HepG2 (cell line): ENCODE data around the gene EIF4A3. TPM values are rescaled to one million over a fixed set of nuclear protein-coding genes. Genes with fewer than 3 reads are reported as not detected.

ENCODE experiments used
- CHD4 ChIP-seq: fragments of 200-600 bp; sonication (generic); IDR thresholded peaks from 2 replicates; pipeline ENCODE4 v1.7.0; 2017; ENCODE audit warnings: mild to moderate bottlenecking, low read length, borderline replicate concordance
- ELF4 ChIP-seq: sonication (generic); formaldehyde crosslinking; IDR thresholded peaks from 2 replicates; pipeline ENCODE4 v1.5.0; 2020; ENCODE audit warnings: missing genetic modification reagents, mild to moderate bottlenecking, moderate library complexity, borderline replicate concordance
- HNF1A ChIP-seq, 2 experiments: sonication (generic) in 1 of 2; formaldehyde crosslinking in 1 of 2; IDR thresholded peaks; 2 replicates each; pipeline versions ENCODE4 v1.4.0 to v1.6.1; 2016 to 2020; ENCODE audit warnings: borderline replicate concordance in 1 of 2, low read depth in 1 of 2, mild to moderate bottlenecking in 1 of 2, missing genetic modification reagents in 1 of 2
- HNF4A ChIP-seq: sonication (generic); formaldehyde crosslinking; IDR thresholded peaks from 2 replicates; pipeline ENCODE4 v1.4.0; 2020; ENCODE audit warnings: missing genetic modification reagents
- JARID2 ChIP-seq: sonication (generic); formaldehyde crosslinking; IDR thresholded peaks from 2 replicates; pipeline ENCODE4 v1.8.1; 2023; ENCODE audit warnings: missing genetic modification reagents, inconsistent platforms; ENCODE audit not compliant: insufficient replicate concordance
- KDM2A ChIP-seq: sonication (generic); formaldehyde crosslinking; IDR thresholded peaks from 2 replicates; pipeline ENCODE4 v1.4.0; 2020; ENCODE audit warnings: low read depth, missing genetic modification reagents, borderline replicate concordance
- KMT2A ChIP-seq: sonication (generic); formaldehyde crosslinking; IDR thresholded peaks from 2 replicates; pipeline ENCODE4 v1.4.0; 2020; ENCODE audit warnings: missing genetic modification reagents
- MXD3 ChIP-seq: IDR thresholded peaks from 2 replicates; pipeline ENCODE4 v1.6.1; 2016; ENCODE audit warnings: mild to moderate bottlenecking, missing biosample characterization, missing genetic modification reagents
- NR2C2 ChIP-seq: sonication (generic); formaldehyde crosslinking; IDR thresholded peaks from 2 replicates; pipeline ENCODE4 v1.4.0; 2020; ENCODE audit warnings: missing genetic modification reagents, mild to moderate bottlenecking, moderate library complexity, borderline replicate concordance
- PHF8 ChIP-seq: sonication (generic); formaldehyde crosslinking; IDR thresholded peaks from 2 replicates; pipeline ENCODE4 v1.5.0; 2020; ENCODE audit warnings: missing genetic modification reagents
- SETDB1 ChIP-seq: sonication (generic); formaldehyde crosslinking; IDR thresholded peaks from 2 replicates; pipeline ENCODE4 v1.5.1; 2020; ENCODE audit warnings: missing genetic modification reagents, mild to moderate bottlenecking, borderline replicate concordance
- TGIF2 ChIP-seq: IDR thresholded peaks from 2 replicates; pipeline ENCODE4 v1.6.1; 2016; ENCODE audit warnings: control low read depth, missing compliant biosample characterization
- ZNF460 ChIP-seq: sonication (generic); formaldehyde crosslinking; IDR thresholded peaks from 2 replicates; pipeline ENCODE4 v1.5.1; 2020; ENCODE audit warnings: missing genetic modification reagents, mild to moderate bottlenecking, borderline replicate concordance
- ZNF496 ChIP-seq: sonication (generic); formaldehyde crosslinking; IDR thresholded peaks from 2 replicates; pipeline ENCODE4 v1.8.1; 2023; ENCODE audit warnings: mild to moderate bottlenecking, moderate library complexity, missing genetic modification reagents; ENCODE audit not compliant: insufficient replicate concordance
- ZNF615 ChIP-seq: sonication (generic); formaldehyde crosslinking; IDR thresholded peaks from 2 replicates; pipeline ENCODE4 v1.5.0; 2020; ENCODE audit warnings: mild to moderate bottlenecking, missing genetic modification reagents, borderline replicate concordance
- ZNF652 ChIP-seq: IDR thresholded peaks from 2 replicates; pipeline ENCODE4 v1.6.1; 2016; ENCODE audit warnings: low read depth, borderline replicate concordance
- ZNF747 ChIP-seq: sonication (generic); formaldehyde crosslinking; IDR thresholded peaks from 2 replicates; pipeline ENCODE4 v1.8.1; 2023; ENCODE audit warnings: missing genetic modification reagents, mild to moderate bottlenecking, borderline replicate concordance
- ZNF776 ChIP-seq: sonication (generic); formaldehyde crosslinking; IDR thresholded peaks from 2 replicates; pipeline ENCODE4 v1.4.0; 2020; ENCODE audit warnings: mild to moderate bottlenecking, missing genetic modification reagents
- ZNF83 ChIP-seq: sonication (generic); formaldehyde crosslinking; IDR thresholded peaks from 2 replicates; pipeline ENCODE4 v1.4.0; 2020; ENCODE audit warnings: missing genetic modification reagents, mild to moderate bottlenecking, borderline replicate concordance
- polyA plus RNA-seq, 8 experiments: library from polyadenylated mRNA; depleted of rRNA in 3 of 8; stranded (reverse) in 7 of 8; unstranded in 1 of 8; fragments of >200 nt; fragmentation: Illumina TruSeq in 4 of 8; extraction: Trizol in 4 of 8; gene quantifications; 2 replicates each; pipeline versions ENCODE4 v1.2.1 to v1.2.3, GENCODE V29; 2011 to 2016; ENCODE audit warnings: low read depth in 4 of 8, missing spikeins in 1 of 8, mixed read lengths in 1 of 8; ENCODE audit not compliant: insufficient read depth in 1 of 8
- total RNA-seq, 5 experiments: library from RNA; depleted of rRNA; stranded (reverse); fragments of >200 nt; fragmentation: Illumina TruSeq; extraction: Trizol; gene quantifications; 2 replicates each; pipeline ENCODE4 v1.2.3, GENCODE V29; 2016; ENCODE audit warnings: low read depth in 1 of 5
- TF ChIP-seq, protein P1 (sequence below): sonication (generic); formaldehyde crosslinking; IDR thresholded peaks from 2 replicates; pipeline ENCODE4 v1.4.0; 2020; ENCODE audit warnings: low read depth, mild to moderate bottlenecking, missing genetic modification reagents
- TF ChIP-seq, protein P2 (sequence below): IDR thresholded peaks from 2 replicates; pipeline ENCODE4 v1.6.1; 2016; ENCODE audit warnings: missing biosample characterization, missing genetic modification reagents, low read depth

Gene EIF4A3
- total and polyA plus RNA-seq, 2 of the 13 experiments (the other 11 are each of a cell fraction or from before 2014, with no cell fraction given): 145 to 187 TPM

DNA sequence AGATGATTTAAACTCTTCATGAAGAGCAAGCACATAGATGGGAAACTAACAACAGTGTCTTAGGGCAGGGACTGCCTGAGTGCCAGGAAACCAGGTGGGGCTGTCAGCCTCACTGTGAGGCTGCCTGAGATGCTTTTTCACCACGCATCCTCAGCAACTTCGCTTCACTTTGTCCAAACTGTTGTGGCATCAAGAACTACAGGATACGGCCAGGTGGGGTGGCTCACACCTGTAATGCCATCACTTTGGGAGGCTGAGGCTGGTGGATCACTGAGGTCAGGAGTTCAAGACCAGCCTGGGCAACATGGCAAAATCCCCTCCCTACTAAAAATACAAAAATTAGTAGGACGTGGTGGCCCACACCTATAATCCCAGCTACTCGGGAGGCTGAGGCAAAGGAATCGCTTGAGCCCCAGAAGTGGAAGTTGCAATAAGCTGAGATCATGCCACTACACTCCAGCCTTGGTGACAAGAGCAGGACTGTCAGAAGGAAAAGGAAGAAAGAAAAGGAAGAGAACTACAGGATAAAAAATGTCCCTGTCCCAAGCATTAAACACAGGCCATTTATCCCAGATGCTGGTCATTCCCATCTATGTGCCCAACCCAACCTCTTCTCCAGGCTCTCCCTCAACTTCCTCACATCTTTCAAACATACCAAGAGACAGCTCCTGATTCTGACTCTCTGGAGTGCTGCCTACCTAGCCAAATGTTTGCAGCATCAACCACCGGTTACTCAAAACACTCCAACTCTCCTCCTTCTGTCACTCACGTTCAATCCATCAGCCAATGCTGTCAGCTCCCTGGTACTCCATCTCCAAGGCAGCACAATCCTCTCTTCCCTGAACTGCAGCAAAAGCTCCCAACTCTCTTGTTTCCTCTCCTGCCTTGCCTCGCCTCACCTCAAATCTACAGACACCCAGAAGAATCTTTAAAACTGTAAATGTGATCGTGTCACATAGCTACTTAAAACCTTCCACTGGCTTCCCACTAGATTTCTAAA, 1.6 kb downstream of the EIF4A3 start (continued):
- TF ChIP-seq NR2C2 (CRISPR knock-in tag) (no peak), ZNF615 (CRISPR knock-in tag) (no peak), SETDB1 (CRISPR knock-in tag) (no peak), ZNF496 (CRISPR knock-in tag) (no peak), HNF4A (no peak), JARID2 (CRISPR knock-in tag) (no peak), KMT2A (CRISPR knock-in tag) (peak; percentile 38; the same call in 1 of the 2 replicates), ZNF652 (no peak), TGIF2 (CRISPR knock-in tag) (0 out of 2 replicates have a peak, but pooled peaks have one; percentile 62), CHD4 (no peak), HNF1A (IDR thresholded peaks at IDR 0.05; ENCODE audit: low read depth) (no peak), HNF1A (CRISPR knock-in tag; IDR thresholded peaks at IDR 0.05; ENCODE audit: borderline replicate concordance) (no peak), ZNF747 (CRISPR knock-in tag) (no peak), PHF8 (CRISPR knock-in tag) (no peak), ZNF776 (CRISPR knock-in tag) (no peak), ELF4 (no peak), ZNF460 (CRISPR knock-in tag) (0 out of 2 replicates have a peak, but pooled peaks have one; percentile 35), MXD3 (CRISPR knock-in tag) (no peak), ZNF83 (no peak), KDM2A (CRISPR knock-in tag) (0 out of 2 replicates have a peak, but pooled peaks have one; percentile 11)
- TF ChIP-seq, protein P1, sequence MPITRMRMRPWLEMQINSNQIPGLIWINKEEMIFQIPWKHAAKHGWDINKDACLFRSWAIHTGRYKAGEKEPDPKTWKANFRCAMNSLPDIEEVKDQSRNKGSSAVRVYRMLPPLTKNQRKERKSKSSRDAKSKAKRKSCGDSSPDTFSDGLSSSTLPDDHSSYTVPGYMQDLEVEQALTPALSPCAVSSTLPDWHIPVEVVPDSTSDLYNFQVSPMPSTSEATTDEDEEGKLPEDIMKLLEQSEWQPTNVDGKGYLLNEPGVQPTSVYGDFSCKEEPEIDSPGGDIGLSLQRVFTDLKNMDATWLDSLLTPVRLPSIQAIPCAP (CRISPR knock-in tag): no peak
- TF ChIP-seq, protein P2, sequence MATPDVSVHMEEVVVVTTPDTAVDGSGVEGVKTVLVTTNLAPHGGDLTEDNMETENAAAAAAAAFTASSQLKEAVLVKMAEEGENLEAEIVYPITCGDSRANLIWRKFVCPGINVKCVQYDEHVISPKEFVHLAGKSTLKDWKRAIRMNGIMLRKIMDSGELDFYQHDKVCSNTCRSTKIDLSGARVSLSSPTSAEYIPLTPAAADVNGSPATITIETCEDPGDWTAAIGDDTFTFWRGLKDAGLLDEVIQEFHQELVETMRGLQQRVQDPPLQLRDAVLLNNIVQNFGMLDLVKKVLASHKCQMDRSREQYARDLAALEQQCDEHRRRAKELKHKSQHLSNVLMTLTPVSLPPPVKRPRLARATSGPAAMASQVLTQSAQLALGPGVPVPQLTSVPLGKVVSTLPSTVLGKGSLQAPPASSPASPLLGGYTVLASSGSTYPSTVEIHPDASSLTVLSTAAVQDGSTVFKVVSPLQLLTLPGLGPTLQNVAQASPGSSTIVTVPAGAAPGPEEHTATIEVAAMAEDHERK (CRISPR knock-in tag): no peak
